ENCODE measurements around the gene FERMT2. TPM values are rescaled to one million over a fixed set of nuclear protein-coding genes. Genes with fewer than 3 reads are reported as not detected.

Gene FERMT2
- total and polyA plus RNA-seq, 8 donors, result 10.4 to 27.9 (median 16.6) TPM

- intact Hi-C loops (cut with DNase I), result no loop called here
- H3K4me3 ChIP-seq, result no peak overlapping the region
- no peaks in the 10 kb centered on the region for H3K4me1 ChIP-seq
- FAIRE-seq (no peak), ATAC-seq (no peak), DNase-seq (no peak)
- WGBS, 2 donors, result 81 to 89% methylated on average over 6 of the region's 6 CpGs
- no peaks in the 10 kb centered on the region for H3K27me3 ChIP-seq
- peaks cover 0 to 13% (median 4%) of the 10 kb centered on the region in 3 donors for H3K36me3 ChIP-seq
- TF ChIP-seq CTCF (IDR thresholded peaks at IDR 0.05), result no peak
- H3K27ac ChIP-seq, result no peak overlapping the region
- H3K9me3 ChIP-seq, result no peaks in the 10 kb centered on the region
These were observed 61.7 kb downstream of the FERMT2 start for GRCh38 chr14:52888839-52889838.

DNA sequence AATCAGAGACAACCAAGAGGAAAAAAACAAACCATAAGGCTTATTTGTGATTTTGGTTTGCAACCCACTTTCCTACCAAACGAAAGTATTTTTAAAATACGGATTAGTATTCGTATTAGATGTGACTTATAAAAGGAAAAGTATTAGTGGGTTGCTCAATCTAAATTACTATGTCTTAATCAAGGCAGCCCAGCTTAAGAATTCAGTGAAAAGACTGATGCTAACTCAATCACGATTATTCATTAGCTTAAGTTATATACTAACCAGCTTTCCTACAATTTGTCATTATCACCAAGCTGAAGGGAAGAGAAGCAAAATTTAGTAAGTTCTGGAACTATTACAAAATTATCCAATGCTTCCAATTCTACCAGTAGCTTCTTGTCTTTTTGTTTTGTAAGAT lies 62.7 kb downstream of the FERMT2 start:
- no peak for DNase-seq
- intact Hi-C loops (cut with DNase I), result no loop called here
- ATAC-seq, result no peak
- peaks cover 0 to 12% (median 4%) of the 10 kb centered on the region in 3 donors for H3K36me3 ChIP-seq
- H3K27ac ChIP-seq, result no peak overlapping the region
- H3K27me3 ChIP-seq, result no peaks in the 10 kb centered on the region
- 68 to 70% methylated on average over 4 of the region's 4 CpGs for WGBS, 2 donors
- H3K9me3 ChIP-seq, result no peaks in the 10 kb centered on the region
- TF ChIP-seq CTCF (IDR thresholded peaks at IDR 0.05), result no peak
- no peak overlapping the region for H3K4me3 ChIP-seq
- no peak for FAIRE-seq
- no peaks in the 10 kb centered on the region for H3K4me1 ChIP-seq

DNA sequence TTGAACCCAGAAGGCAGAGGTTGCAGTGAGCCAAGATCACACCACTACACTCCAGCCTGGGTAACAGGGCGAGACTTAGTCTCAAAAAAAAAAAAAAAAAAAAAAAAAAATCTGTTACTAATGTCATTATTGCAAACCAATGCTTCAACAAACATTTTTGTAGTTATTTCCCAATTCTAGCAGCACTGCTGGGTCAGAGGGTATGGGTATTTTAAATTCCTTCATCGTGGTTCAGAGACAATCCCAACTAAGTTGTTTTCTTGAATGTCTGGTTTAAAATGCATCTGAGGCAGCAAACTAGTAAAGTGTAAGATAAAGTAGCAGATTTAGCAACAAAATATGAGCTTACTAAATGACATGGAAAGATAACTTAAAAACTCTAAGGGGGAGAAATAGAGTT lies 65.6 kb downstream of the FERMT2 start:
- no peaks in the 10 kb centered on the region for H3K9me3 ChIP-seq
- FAIRE-seq, result no peak
- no peak for TF ChIP-seq CTCF (IDR thresholded peaks at IDR 0.05)
- DNase-seq, result no peak
- no peaks in the 10 kb centered on the region for H3K27me3 ChIP-seq
- no peak overlapping the region for H3K27ac ChIP-seq
- WGBS, 2 donors, result 93 to 95% methylated on average over 2 of the region's 2 CpGs
- intact Hi-C loops (cut with DNase I), result no loop called here
- no peak for ATAC-seq
- H3K36me3 ChIP-seq, result peaks cover 0 to 5% (median 4%) of the 10 kb centered on the region in 3 donors
- H3K4me3 ChIP-seq, result no peak overlapping the region
- H3K4me1 ChIP-seq, result no peaks in the 10 kb centered on the region

DNA sequence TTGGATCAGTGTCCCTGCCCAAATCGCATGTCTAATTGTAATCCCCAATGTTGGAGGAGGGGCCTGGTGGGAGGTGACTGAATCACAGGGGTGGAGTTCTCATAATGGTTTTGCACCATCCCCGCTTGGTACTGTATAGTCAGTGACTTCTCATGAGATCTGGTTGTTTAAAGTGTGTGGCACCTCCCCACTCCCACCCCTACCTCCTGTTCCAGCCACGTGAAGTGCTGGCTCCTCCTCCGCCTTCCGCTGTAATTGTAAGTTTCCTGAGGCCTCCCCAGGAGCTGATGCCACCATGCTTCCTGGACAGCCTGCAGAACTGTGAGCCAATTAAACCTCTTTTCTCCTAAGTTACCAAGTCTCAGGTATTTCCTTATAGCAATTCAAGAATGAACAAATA lies 67.2 kb downstream of the FERMT2 start:
- Histone ChIP-seq H3K27me3 (no peaks in the 10 kb centered on the region), H3K4me1 (no peaks in the 10 kb centered on the region), H3K36me3 (no peaks in the 10 kb centered on the region), H3K9me3 (no peaks in the 10 kb centered on the region), H3K27ac (no peak overlapping the region), H3K4me3 (no peak overlapping the region)
- ATAC-seq (no peak), DNase-seq (no peak), FAIRE-seq (no peak)
- WGBS, 2 donors, result 93% methylated on average over 5 of the region's 5 CpGs
- intact Hi-C loops (cut with DNase I), result no loop called here
- TF ChIP-seq CTCF (IDR thresholded peaks at IDR 0.05), result no peak

- TF ChIP-seq CTCF (IDR thresholded peaks at IDR 0.05), result no peak
- no peak overlapping the region for H3K27ac ChIP-seq
- H3K9me3 ChIP-seq, result no peaks in the 10 kb centered on the region
- no peaks in the 10 kb centered on the region for H3K36me3 ChIP-seq
- FAIRE-seq (no peak), ATAC-seq (no peak), DNase-seq (no peak)
- intact Hi-C loops (cut with DNase I), result no loop called here
- no peak overlapping the region for H3K4me3 ChIP-seq
- H3K4me1 ChIP-seq, result no peaks in the 10 kb centered on the region
- H3K27me3 ChIP-seq, result no peaks in the 10 kb centered on the region
- WGBS, 2 donors, result 93 to 97% methylated on average over 6 of the region's 6 CpGs
These were observed 68.0 kb downstream of the FERMT2 start for GRCh38 chr14:52882824-52883223.
